ENCODE data around the gene RNF220.

The RNF220 gene

GRCh38 chr1:44405031-44405797, at the start of gene RNF220:
Gene RNF220 (plus strand): TSS chr1:44405255.
- DNase-seq = peak; percentile 44 to 60

GRCh38 chr1:44355582-44356305, 49.3 kb upstream of the RNF220 start:
- DNase-seq = no peak

GRCh38 chr1:44357710-44358109, 47.3 kb upstream of the RNF220 start:
- no peak for DNase-seq

- DNase-seq = no peak
Measured at GRCh38 chr1:44359234-44359935, 45.7 kb upstream of the RNF220 start.

GRCh38 chr1:44361478-44361877, 43.6 kb upstream of the RNF220 start:
- DNase-seq = no peak

GRCh38 chr1:44366371-44366975, 38.6 kb upstream of the RNF220 start:
- DNase-seq = no peak

- DNase-seq = no peak
Measured at GRCh38 chr1:44367944-44368343, 37.1 kb upstream of the RNF220 start.

- DNase-seq = no peak
Measured at GRCh38 chr1:44368471-44369151, 36.4 kb upstream of the RNF220 start.

- DNase-seq = no peak
Measured at GRCh38 chr1:44371206-44371605, 33.8 kb upstream of the RNF220 start.

- DNase-seq = no peak
Measured at GRCh38 chr1:44375547-44375946, 29.5 kb upstream of the RNF220 start.

GRCh38 chr1:44377925-44378784, 26.9 kb upstream of the RNF220 start:
- peak; percentile 51 to 57 for DNase-seq

- DNase-seq = no peak
Measured at GRCh38 chr1:44380666-44381177, 24.3 kb upstream of the RNF220 start.

- no peak for DNase-seq
Measured at GRCh38 chr1:44388551-44388950, 16.5 kb upstream of the RNF220 start.

GRCh38 chr1:44389437-44389836, 15.6 kb upstream of the RNF220 start:
- no peak for DNase-seq

GRCh38 chr1:44390277-44390676, 14.8 kb upstream of the RNF220 start:
- DNase-seq = no peak

- no peak for DNase-seq
Measured at GRCh38 chr1:44401256-44402228, 3.5 kb upstream of the RNF220 start.

- peak; percentile 29 to 31 for DNase-seq
Measured at GRCh38 chr1:44405798-44406736, 1.0 kb downstream of the RNF220 start.

GRCh38 chr1:44406737-44407429, 1.8 kb downstream of the RNF220 start:
- peak in 1 of 2 donors; percentile 29 for DNase-seq
